H7 (cell line): ENCODE data around the gene DCTPP1. TPM values are rescaled to one million over a fixed set of nuclear protein-coding genes. Genes with fewer than 3 reads are reported as not detected.

Experiments used
- DNase-seq: peaks from one replicate; pipeline ENCODE4 v3.0.0; 2012
- H3K27me3 ChIP-seq: 2 replicates; pipeline ENCODE4 v1.6.0; 2011; ENCODE audit warnings: mild to moderate bottlenecking, low read length; ENCODE audit not compliant: control insufficient read depth, insufficient read depth
- H3K36me3 ChIP-seq: replicated peaks from 2 replicates; pipeline ENCODE4 v1.5.1; 2011; ENCODE audit warnings: low read length; ENCODE audit not compliant: control insufficient read depth, insufficient read depth
- H3K4me3 ChIP-seq: 2 replicates; pipeline ENCODE4 v1.5.1; 2011; ENCODE audit warnings: low read depth, mild to moderate bottlenecking, control low read depth, low read length, moderate library complexity; ENCODE audit not compliant: insufficient read depth
- total RNA-seq: library from RNA; depleted of rRNA; stranded (reverse); fragments of >200 nt; shearing (Covaris generic); gene quantifications from 2 replicates; pipeline ENCODE4 v1.2.3, GENCODE V29; 2014

DCTPP1 gene
- total RNA-seq, 1 experiment from 2014 or later = 74.2 TPM

DNA sequence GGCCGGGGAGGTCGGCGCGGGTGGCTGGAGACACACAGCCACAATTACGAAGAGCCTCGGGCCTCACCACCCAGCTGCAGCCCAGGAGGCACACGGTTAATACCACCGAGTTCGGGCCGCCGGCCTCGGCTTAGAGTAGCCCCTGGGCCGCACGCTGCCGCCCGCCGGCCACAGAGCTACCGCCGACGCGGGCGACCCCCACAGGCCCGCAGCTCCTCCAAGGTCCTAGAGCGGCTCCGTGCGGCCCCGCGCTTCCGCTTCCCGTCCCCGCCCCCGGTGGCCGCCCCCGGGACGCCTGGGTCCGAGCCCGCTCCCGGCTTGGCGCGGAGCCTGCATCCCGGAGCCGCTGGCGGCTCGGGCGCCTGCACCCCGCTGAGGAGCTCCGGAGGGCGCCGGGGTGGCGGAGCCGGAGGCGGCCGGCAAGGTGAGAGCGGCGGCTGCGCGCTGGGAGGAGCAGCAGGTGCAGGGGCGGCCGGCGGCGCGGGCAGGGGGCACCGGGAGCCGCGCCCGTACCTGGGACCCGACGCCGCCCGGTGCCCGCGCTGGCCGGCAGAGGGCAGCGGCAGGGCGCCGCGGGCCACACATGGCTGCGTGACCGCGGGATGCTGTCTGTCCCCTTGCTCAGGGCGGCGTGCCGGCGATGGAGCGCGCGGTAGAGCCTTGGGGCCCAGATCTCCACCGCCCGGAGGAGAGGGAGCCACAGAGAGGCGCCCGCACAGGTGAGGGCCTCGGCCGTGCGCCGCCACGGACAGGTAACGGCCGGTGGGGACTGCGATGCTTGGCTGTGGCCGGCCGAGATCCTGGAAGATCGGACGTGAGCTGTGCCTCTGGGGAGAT is 34.5 kb downstream of the DCTPP1 start, which contains the start of gene ZNF48:
TSS of gene ZNF48 (plus strand) at position 266 of the 837 bp plus-strand sequence. CDS start at position 641, 375 bp downstream.
- peak; percentile 95 for DNase-seq
- H3K4me3 ChIP-seq = peak within 1 kb of the TSS; percentile 93
- H3K36me3 ChIP-seq = peaks cover 8% of the 10 kb centered on the region
- H3K27me3 ChIP-seq = no peaks in the 10 kb centered on the region

DNA sequence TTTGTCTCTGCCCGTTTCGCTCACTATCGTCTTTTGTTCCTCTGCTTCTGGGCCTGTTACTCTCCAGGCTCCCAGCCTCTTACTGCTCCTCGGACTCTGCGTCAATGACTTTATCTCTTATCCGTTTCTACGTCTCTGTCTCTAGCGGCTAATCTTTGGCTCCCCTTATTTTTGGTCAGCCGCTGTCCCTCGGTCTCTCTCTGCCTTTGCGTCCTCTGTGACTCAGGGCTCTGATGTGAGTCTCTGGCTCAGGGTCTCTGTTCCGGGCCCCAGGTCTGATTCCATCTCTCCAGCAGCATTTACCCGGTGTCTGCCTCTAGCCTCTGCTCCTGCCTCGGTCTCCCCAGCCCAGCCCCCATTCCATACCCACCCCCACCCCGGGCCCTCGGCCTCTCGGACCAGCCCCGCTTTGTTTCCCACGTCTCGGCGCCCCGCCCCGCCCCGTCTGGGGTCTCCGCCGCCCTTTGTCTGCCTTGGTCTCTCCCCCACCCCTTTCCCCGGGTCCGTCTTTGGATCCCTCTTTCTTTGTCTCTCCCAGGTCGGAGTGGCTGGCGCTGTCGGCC is 35.2 kb downstream of the DCTPP1 start:
- Histone ChIP-seq H3K36me3 (peaks cover 8% of the 10 kb centered on the region), H3K27me3 (no peaks in the 10 kb centered on the region), H3K4me3 (peak overlapping the region; percentile 93)
- DNase-seq = peak; percentile 96

DNA sequence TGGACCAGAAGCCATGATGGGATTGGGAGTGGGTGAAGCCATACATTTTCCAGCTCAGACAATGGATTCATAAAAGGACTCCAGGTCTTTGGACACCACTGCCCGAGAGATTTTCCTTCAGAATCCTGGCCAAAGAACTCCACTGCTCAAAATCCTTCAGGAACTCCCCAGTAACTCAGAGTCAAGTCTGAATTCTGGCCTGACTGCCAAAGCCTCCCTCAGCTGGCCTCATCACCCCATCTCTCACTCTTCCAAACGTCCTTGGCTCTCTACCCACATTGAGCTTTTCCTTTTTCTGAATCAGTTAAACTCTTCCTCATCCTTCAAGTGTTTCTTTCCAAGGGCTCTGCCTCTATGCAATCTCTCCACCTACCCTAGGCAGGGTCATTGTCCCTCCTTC is 46.3 kb downstream of the DCTPP1 start:
- no peaks in the 10 kb centered on the region for H3K36me3 ChIP-seq
- DNase-seq = no peak
- no peaks in the 10 kb centered on the region for H3K27me3 ChIP-seq
- no peak overlapping the region for H3K4me3 ChIP-seq

DNA sequence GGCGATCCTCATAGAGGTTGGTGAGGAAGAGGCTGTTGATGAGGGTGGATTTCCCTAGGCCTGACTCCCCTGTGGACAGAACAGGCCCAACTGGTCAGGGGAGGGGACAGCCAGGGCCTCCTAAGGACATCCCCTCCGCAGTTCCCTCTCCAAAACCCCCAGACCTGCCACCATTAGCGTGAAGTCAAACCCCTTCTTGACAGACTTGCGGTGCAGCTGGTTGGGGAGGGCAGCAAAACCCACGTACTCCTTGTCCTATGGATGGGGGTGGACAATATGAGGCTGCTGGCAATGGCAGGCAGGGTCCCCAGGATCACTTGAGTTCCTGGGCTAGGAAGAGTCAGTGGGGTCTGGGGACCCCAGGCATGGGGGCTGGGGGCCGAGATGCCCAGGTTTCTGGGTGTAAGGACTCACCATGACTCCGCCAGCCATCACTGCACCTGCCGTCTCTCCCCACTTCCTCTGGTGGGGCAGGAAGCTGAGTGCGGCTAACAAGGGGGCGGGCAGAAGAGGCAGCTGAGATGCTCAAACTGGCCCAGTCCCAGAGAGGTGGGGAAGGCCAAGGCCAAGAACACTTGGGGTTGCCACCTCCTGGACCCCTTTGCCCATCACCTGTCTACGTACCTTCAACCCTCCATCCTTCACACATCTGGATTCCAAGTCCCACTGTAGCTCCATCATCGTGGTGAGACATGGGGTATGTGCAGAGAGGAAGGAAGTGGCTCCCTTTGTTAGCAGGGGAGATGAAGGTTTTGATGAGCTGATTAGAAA is 47.5 kb downstream of the DCTPP1 start, which contains the start of gene SEPTIN1:
TSS of gene SEPTIN1 (minus strand) at position 451 of the 771 bp plus-strand sequence. CDS start at position 432, 19 bp downstream.
- H3K4me3 ChIP-seq = no peak within 1 kb of the TSS
- DNase-seq = no peak
- no peaks in the 10 kb centered on the region for H3K36me3 ChIP-seq
- no peaks in the 10 kb centered on the region for H3K27me3 ChIP-seq

DNA sequence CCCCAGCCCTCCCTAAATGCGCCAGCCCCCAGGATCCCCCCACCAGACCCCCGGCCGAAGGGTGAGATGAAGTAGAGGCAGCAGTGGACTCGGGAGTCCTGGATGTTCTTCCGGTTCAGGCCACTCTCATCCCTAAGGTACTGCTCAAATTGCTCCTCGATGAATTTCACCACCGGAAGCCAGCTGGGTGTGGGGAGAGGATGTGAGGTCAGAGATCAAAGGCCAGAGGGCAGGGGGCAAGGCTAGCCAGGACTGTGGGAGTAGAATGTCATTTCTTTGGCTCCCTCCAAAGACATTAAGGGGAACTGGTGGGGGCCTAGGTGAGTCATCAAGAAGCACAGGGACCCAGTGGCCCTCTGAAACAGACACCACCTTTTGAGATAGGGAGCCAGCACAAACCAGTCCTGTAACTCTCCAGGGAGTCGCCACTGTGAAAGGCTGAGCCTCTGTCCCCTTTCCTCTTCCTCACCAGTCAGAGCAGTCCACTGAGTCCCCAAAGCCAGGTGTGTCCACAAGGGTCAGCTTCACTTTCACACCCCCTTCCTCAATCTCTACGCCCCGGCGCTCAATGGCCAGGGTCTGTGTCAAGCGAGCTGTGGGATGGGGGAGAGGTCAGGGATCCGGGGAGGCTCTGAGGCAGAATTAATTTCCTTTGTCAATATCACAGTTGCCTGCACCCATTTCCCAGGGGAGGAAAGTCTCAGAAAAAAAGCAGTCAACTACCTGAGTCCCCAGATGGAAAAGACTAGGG is 48.4 kb downstream of the DCTPP1 start:
- H3K36me3 ChIP-seq = no peaks in the 10 kb centered on the region
- DNase-seq = no peak
- H3K4me3 ChIP-seq = no peak overlapping the region
- H3K27me3 ChIP-seq = no peaks in the 10 kb centered on the region

DNA sequence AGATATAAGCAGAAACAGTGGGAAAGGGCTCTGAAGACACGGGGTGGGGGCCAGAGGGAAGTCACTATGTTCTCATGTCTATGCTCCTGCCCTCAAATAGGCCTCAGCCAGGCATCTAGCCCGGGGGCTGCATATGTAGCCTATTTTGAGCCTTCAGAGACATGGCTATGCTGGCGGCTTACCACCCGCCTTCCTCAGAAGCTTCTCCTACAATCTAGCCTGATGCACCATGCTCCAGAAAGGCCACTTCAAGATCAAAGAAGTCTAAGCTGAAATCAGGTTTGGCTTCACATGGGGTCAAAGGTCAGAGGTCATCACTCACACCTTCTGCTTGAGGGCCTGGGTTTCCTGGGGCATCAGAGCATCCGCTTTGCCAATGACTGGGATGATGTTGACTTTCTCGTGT is 49.0 kb downstream of the DCTPP1 start:
- Histone ChIP-seq H3K36me3 (no peaks in the 10 kb centered on the region), H3K4me3 (no peak overlapping the region), H3K27me3 (no peaks in the 10 kb centered on the region)
- DNase-seq = no peak

DNA sequence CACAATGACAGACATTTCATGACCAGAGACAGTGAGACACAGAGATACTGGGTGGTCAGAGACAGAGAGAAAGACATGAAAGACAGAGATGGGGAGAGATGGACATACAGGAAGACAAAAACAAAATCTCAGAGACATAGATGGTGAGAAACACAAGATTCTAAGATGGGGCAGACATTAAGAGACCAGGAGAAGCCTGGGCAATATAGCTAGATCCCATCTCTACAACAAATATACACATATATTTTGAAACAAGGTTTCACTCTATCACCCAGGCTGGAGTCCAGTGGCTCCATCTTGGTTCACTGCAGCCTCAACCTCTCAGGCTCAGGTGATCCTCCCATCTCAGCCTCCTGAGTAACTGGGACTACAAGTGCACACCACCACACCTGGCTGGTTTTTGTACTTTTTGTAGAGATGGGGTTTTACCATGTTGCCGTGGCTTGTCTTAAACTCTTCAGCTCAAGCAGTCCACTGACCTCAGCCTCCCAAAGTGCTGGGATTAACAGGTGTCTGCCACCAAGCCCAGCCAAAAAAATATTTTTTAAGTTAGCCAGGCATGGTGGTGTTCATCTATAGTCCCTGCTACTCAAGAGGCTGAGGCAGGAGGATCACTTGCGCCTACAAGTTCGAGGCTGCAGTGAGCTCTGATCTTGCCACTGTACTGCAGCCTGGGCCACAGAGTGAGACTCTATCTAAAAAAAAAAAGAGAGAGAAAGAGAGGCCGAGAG is 49.6 kb downstream of the DCTPP1 start:
- no peak overlapping the region for H3K4me3 ChIP-seq
- no peak for DNase-seq
- no peaks in the 10 kb centered on the region for H3K36me3 ChIP-seq
- no peaks in the 10 kb centered on the region for H3K27me3 ChIP-seq

DNA sequence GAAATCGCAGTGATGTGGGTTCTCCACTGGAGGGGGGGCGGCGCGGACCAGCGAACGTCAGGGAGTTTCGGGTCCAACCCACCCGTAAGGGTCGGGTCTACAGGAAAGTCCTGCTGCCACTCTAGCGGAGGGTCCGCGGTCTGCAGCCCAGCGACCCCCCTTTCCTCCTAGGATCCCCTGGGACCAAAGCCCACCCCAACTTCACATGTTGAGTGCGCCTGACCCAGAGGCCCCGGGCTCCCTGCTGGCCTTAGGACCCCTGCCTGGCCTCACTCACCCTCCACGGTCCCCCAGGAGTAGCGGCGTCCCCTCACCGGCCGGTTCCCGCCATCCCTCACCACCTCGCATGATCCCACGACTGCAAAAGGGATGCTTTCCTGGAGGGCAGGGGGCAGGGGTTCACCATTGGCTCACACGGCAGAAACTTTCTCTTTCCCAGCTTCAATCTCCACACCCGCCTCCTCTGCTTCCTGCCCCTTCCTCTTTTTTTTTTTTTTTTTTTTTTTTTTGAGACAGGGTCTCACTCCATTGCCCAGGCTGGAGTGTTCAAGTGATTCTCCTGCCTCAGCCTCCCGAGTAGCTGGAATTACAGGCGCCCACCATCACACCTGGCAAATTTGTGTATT is 50.6 kb downstream of the DCTPP1 start:
- DNase-seq = peak; percentile 61
- H3K27me3 ChIP-seq = no peaks in the 10 kb centered on the region
- H3K4me3 ChIP-seq = peak overlapping the region; percentile 89
- H3K36me3 ChIP-seq = no peaks in the 10 kb centered on the region

DNA sequence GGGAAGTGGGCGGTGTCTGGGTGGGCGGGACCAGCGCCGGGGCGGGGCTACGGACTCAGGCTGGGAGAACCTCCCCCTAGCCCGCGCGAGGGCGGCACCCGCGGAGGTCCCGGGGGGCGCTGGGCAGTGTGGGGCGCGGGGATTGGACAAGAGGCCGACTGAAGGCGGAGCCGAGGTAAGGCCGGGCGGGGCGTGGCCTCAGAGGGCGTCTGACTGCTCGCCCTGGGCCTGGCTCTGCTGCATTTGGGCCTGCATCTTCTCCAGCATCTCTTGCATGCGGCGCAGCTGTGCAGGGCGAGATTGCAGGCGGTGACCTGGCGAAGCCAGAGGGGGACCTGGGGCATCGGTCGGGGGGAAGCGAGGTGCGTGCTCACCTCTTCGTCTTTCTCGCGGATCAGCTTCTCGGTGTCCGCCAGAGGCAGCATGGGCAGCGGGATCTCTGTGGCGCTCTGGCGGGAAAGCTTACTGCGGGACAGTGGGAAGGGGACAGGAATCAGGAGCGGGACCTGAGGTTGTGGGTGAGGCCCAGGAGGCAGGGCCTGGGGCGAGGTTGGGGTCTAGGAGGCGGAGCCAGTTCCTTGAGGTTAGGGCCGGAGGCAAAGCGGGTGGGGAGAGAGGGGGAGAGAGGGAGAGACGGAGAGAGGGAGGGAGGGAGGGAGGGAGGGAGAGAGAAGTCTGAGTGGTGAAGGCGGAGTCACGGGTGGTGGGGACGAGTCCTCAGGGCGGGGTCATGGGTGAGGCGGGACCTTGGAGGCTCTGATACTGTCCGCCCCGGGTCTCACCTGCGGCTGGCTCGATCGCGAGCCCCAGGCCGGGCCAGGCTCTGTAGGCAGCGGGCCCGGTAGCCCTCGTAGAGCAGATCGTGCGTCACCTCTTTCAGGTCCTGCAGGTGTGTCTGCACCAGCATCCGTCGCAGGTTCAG is 51.3 kb downstream of the DCTPP1 start:
- H3K36me3 ChIP-seq = no peaks in the 10 kb centered on the region
- H3K4me3 ChIP-seq = peak overlapping the region; percentile 89
- H3K27me3 ChIP-seq = no peaks in the 10 kb centered on the region
- peak; percentile 100 for DNase-seq

DNA sequence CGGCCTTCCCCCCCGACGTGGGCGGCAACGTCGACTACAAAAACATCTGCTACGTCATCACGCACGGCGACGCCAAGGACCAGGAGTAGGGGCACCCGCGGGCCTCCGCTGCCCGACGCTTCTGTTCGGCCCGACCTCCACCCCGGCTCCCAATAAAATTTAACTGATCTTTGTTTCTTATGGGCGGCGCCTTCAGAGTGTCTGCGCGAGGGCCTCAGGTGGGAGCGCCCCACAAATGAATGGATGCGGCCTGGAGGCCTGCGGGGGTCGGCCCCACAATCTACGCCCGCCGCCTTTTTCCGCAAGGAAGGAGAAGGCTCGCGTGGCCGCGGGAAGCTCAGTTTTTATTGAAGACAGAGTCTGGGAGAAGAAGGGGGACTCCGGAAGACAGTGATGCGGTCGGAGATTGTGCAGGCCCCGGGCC is 52.0 kb downstream of the DCTPP1 start:
- DNase-seq = peak; percentile 92
- H3K27me3 ChIP-seq = no peaks in the 10 kb centered on the region

DNA sequence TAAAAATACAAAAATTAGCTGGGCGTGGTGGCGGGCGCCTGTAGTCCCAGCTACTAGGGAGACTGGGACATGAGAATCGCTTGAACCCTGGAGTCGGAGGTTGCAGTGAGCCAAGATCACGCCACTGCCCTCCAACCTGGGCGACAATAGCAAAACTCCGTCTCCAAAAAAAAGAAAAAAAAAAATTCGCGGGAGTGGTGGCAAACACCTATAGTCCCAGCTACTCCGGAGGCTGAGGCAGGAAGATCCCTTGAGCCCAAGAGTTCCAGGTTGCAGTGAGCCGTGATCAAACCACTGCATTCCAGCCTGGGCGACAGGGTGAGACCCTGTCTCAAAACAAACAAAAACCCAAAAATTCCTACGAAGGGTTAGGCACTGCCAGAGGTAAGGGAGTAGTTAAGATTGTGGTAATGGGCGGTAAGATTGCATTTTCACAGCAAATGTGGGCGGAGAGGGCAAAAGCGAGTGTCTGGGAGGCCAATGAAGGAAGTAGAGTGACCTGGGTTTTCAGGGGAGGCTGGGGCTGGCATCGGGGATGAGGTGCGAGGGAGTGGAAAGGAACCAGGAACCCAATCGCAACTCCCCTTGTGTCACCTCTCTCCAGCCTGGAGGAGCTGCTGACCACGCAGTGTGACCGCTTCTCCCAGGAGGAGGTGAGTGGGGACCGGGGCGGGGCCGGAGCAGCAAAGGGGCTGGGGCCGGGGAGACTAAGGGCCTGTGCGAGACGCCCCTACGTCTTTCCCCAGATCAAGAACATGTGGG is 52.6 kb downstream of the DCTPP1 start:
- peak overlapping the region; percentile 68 for H3K4me3 ChIP-seq
- DNase-seq = no peak
- no peaks in the 10 kb centered on the region for H3K27me3 ChIP-seq
- no peaks in the 10 kb centered on the region for H3K36me3 ChIP-seq

More for the DNA sequence above, 52.0 kb downstream of the DCTPP1 start:
- Histone ChIP-seq H3K4me3 (peak overlapping the region; percentile 68), H3K36me3 (no peaks in the 10 kb centered on the region)

DNA sequence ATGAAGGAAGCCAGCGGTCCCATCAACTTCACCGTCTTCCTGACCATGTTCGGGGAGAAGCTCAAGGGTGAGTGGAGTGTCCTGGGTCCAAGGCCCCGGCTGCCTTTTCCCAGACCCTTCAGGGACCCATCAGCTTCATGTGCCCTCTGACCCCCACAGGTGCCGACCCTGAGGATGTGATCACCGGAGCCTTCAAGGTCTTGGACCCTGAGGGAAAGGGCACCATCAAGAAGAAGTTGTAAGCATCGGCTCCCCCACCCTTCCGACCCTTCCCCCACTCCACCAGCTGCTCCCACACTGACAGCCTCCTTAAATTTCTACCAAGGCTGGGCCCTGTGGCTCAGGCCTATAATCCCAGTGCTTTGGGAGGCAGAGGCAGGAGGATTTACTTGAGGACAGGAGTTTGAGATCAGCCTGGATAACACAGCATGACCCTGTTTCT is 53.3 kb downstream of the DCTPP1 start:
- DNase-seq = no peak
- Histone ChIP-seq H3K4me3 (no peak overlapping the region), H3K27me3 (no peaks in the 10 kb centered on the region), H3K36me3 (no peaks in the 10 kb centered on the region)
